Middle frontal gyrus (tissue), 1 donor: ENCODE results near the gene ST7.
"Not testable (repeated sequence)": the region's sequence is repeated elsewhere in the genome, so short reads cannot be mapped to it uniquely, and the experiment has no call there.

Experiments
- DNase-seq: peaks from one replicate; pipeline ENCODE4 v3.0.0-alpha.2; 2015; ENCODE audit warnings: low spot score; ENCODE audit errors: extremely low spot score

The ST7 gene

GRCh38 chr7:117217106-117218035, 264.1 kb downstream of the ST7 start:
- DNase-seq: no peak

- no peak for DNase-seq
Measured at GRCh38 chr7:117218700-117219099, 265.4 kb downstream of the ST7 start.

GRCh38 chr7:117219485-117219884, 266.2 kb downstream of the ST7 start:
- DNase-seq: no peak

- no peak for DNase-seq
Measured at GRCh38 chr7:117220836-117221235, 267.5 kb downstream of the ST7 start.

GRCh38 chr7:117225536-117225935, 272.2 kb downstream of the ST7 start:
- DNase-seq: no peak

GRCh38 chr7:117227091-117227490, 273.8 kb downstream of the ST7 start:
- no peak for DNase-seq

GRCh38 chr7:117229350-117229749, 276.0 kb downstream of the ST7 start:
- no peak for DNase-seq

GRCh38 chr7:117230276-117231046, 277.2 kb downstream of the ST7 start:
- no peak for DNase-seq

- no peak for DNase-seq
Measured at GRCh38 chr7:117231047-117231359, 277.7 kb downstream of the ST7 start.

GRCh38 chr7:117237646-117238045, 284.3 kb downstream of the ST7 start:
- DNase-seq: no peak

GRCh38 chr7:117238472-117238871, 285.2 kb downstream of the ST7 start:
- DNase-seq: no peak

- DNase-seq: no peak
Measured at GRCh38 chr7:117238937-117239336, 285.6 kb downstream of the ST7 start.

GRCh38 chr7:117241088-117241487, 287.8 kb downstream of the ST7 start:
- DNase-seq: no peak

GRCh38 chr7:117243390-117243789, 290.1 kb downstream of the ST7 start:
- no peak for DNase-seq

- DNase-seq: not testable (repeated sequence)
Measured at GRCh38 chr7:117245703-117246102, 292.4 kb downstream of the ST7 start.

GRCh38 chr7:117247809-117248208, 294.5 kb downstream of the ST7 start:
- DNase-seq: no peak

GRCh38 chr7:117248829-117249228, 295.5 kb downstream of the ST7 start:
- no peak for DNase-seq

- DNase-seq: no peak
Measured at GRCh38 chr7:117249696-117250095, 296.4 kb downstream of the ST7 start.

GRCh38 chr7:117250245-117250644, 296.9 kb downstream of the ST7 start:
- no peak for DNase-seq

- DNase-seq: no peak
Measured at GRCh38 chr7:117250801-117251200, 297.5 kb downstream of the ST7 start.

GRCh38 chr7:117251687-117252086, 298.4 kb downstream of the ST7 start:
- DNase-seq: no peak

GRCh38 chr7:117259615-117260014, 306.3 kb downstream of the ST7 start:
- DNase-seq: no peak

- DNase-seq: no peak
Measured at GRCh38 chr7:117262546-117262945, 309.2 kb downstream of the ST7 start.
